GM19324 (cell line): ENCODE measurements around the gene WNT3.

Experiments used
- ATAC-seq: cut with Tn5 transposase; IDR thresholded peaks from one replicate; pipeline ENCODE4 v1.9.1; 2021; ENCODE audit warnings: mild to moderate bottlenecking, moderate library complexity; ENCODE audit not compliant: unreplicated experiment, low FRiP score

WNT3 gene

GRCh38 chr17:46837521-46837920 lies 19.0 kb upstream of the WNT3 start:
- ATAC-seq = no peak

DNA sequence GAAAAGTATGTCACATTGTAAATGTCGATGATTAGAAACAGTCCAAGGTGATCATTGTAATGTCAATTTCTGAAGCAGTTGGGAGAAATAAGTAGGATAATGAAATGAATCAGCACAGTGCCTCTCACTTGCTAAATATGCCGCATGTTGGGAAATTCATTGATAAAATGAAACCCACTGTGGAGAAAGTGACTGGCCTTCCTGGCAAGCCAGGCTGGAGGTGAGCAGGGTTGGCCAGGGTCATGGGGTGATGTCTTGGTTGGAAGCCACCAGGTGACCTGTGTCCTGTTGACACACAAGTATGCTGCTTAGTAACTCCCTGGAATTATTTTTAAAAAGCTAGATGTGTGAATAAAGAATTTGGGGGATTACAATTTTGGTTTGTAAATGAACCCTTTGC lies 18.0 kb upstream of the WNT3 start:
- ATAC-seq = no peak

GRCh38 chr17:46834846-46835245 lies 16.4 kb upstream of the WNT3 start:
- no peak for ATAC-seq

DNA sequence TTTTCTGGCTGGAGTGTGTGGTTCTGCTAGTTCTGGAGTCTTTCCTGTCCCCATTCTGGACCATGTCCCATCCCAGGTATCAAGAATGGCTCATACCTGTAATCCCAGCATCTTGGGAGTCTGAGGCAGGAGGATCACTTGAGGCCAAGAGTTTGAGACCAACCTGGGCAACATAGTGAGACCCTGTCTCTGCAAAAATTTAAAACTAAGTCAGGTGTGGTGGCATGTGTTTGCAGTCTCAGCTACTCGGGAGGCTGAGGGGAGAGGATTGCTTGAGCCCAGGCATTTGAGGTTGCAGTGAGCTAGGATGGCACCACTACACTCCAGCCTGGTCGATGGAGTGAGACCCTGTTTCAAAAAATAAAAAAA lies 15.3 kb upstream of the WNT3 start:
- no peak for ATAC-seq

GRCh38 chr17:46832945-46833839 lies 14.7 kb upstream of the WNT3 start:
- ATAC-seq = no peak

DNA sequence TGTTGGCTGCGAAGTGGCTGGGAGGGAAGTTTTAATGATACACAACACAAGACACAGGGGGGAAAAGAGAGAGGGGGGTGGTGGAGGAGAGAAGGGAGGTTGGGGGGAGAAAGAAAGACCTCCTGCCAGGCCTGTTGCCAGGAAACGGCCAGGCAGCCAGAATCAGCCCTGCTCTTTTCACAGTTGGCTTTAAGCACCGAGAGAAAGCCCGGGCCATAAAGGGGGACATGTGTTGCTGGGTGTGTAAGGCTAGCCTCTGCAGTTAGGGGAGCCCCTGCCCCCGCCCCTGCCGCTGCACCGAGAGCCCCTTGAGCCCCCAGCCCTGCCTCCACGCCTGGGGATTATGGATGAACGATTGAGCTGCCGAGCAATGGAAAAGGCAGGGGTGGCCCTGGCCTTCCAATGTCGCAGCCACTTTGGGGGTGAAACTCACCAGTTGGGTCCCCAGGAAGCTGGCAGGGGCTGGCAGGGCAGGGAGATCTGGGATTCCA lies 13.9 kb upstream of the WNT3 start:
- no peak for ATAC-seq

GRCh38 chr17:46831573-46832330 lies 13.3 kb upstream of the WNT3 start:
- no peak for ATAC-seq

- ATAC-seq = no peak
These were observed 8.8 kb upstream of the WNT3 start for GRCh38 chr17:46827274-46827673.

- ATAC-seq = no peak
These were observed 7.6 kb upstream of the WNT3 start for GRCh38 chr17:46826116-46826515.

DNA sequence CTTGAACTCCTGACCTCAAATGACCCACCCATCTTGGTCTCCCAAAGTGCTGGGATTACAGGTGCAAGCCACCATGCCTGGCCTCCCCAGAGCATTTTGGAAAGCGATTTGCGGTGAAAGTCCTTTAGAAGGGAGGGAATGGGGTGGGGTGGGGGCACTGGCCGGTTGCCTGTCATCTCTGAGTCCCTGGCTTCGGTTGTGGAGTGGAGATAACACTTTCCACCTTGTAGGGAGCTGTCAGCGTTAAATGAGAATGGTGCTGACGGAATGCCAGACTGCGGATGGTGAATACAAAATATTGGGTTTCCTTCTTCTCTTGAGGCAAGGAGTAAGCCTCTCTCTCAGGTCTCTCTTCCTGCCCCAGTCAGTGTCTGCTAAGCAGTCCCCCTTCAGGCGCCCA lies 5.2 kb upstream of the WNT3 start:
- ATAC-seq = no peak

GRCh38 chr17:46822388-46822921 lies 4.0 kb upstream of the WNT3 start:
- no peak for ATAC-seq

GRCh38 chr17:46821482-46822387 lies 3.2 kb upstream of the WNT3 start:
- no peak for ATAC-seq

DNA sequence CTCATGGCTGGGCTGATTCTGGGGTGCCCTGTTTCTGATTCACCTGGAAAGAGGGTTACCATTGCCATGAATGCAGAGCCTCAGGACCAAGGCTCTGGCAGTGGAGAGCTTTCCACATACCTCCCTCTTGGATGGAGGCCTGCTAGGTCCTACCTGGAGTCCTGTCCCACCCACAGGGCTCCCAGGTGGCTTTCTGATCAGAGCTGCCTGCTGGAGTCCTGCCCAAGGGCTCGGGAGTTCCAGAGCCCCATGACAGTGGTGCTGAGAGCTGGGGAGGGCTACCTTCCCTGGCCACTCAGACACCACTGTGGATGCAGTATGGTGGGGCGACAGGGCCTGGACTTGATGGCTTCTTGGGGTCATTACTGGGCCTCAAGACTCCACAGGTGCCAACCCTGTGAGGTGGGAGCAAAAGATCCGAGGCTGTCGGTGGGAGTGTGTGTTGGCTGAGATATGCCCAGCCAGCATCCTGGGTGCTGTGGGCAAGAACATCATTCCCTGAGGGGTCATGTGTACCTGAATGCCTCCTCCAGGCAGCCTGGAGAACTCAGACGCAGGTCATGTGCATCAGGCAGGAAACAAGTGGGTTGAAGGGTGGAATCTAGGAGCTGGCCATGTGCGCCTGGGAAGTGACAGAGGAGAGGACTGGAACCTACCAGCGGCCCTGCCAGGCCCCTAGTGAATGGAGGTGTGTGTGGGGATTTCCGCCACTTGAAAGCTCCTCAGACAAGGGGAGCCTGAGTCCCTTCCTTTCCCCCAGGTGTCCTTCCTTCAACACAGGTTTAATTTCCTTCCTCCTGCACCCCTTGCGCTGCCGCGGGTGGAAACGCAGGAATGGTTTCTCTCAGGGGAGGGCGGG lies 2.3 kb upstream of the WNT3 start:
- no peak for ATAC-seq

- no peak for ATAC-seq
These were observed 1.4 kb upstream of the WNT3 start for GRCh38 chr17:46819906-46820351.

- no peak for ATAC-seq
These were observed 702 bp upstream of the WNT3 start for GRCh38 chr17:46818929-46819859.

DNA sequence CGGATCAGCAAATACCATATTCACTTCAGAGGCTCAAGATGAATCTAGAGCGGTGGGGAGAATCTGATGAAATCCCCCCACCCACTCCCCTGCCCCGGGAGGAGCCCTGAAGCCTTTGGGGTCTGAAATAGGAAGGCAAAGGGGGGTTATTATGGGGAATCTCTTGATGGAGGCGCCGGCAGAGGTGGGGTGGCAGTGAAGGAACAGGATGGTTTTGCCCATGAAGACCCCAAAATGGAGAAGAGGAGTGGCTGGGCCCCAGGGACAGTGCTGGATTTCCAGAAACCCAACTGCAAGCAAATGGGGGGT lies 637 bp downstream of the WNT3 start:
- ATAC-seq = no peak

- no peak for ATAC-seq
These were observed 1.2 kb downstream of the WNT3 start for GRCh38 chr17:46817151-46817900.
